ENCODE measurements around the gene TMEM163.

Gene TMEM163

DNA sequence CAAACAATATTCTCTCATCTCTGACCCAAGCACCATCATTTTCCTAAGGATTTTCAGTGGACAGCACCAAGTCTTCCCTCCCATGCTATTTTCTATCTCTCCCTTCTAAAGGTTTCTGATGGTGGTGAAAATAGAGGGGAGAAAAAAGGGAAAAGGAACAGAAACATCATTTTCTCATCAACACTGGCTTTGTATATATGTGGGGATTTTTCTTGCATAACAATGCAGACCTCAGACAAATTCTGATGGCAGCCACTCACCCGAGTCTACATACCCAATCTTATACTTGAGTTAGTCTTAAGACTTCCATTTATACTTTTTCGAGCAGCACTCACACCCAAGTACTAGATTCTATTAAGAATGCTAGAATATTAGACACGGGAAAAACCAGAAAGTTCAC lies 95.8 kb downstream of the TMEM163 start:
- TF ChIP-seq TEAD4 (IDR thresholded peaks at IDR 0.05) (no peak), FOXM1 (IDR thresholded peaks at IDR 0.05; ENCODE audit: borderline replicate concordance, low read depth) (no peak), USF1 (IDR thresholded peaks at IDR 0.05) (no peak), CEBPB (IDR thresholded peaks at IDR 0.05) (no peak), TCF12 (IDR thresholded peaks at IDR 0.05; ENCODE audit: low read depth) (no peak), EGR1 (IDR thresholded peaks at IDR 0.05) (no peak), REST (IDR thresholded peaks at IDR 0.05; ENCODE audit: low read depth) (no peak)

GRCh38 chr2:134621939-134622705 lies 96.7 kb downstream of the TMEM163 start:
- TF ChIP-seq FOXM1 (IDR thresholded peaks at IDR 0.05; ENCODE audit: borderline replicate concordance, low read depth) (no peak), REST (IDR thresholded peaks at IDR 0.05; ENCODE audit: low read depth) (no peak), TCF12 (IDR thresholded peaks at IDR 0.05; ENCODE audit: low read depth) (no peak), CREB1 (IDR thresholded peaks at IDR 0.05; ENCODE audit: low read depth) (no peak), CEBPB (IDR thresholded peaks at IDR 0.05) (no peak), TAF1 (IDR thresholded peaks at IDR 0.05; ENCODE audit: low read depth) (no peak), ZBTB7A (IDR thresholded peaks at IDR 0.05; ENCODE audit: low read depth) (no peak), USF1 (IDR thresholded peaks at IDR 0.05) (no peak), EGR1 (IDR thresholded peaks at IDR 0.05) (no peak), TEAD4 (IDR thresholded peaks at IDR 0.05) (no peak), NFIC (IDR thresholded peaks at IDR 0.05) (no peak), EP300 (IDR thresholded peaks at IDR 0.05; ENCODE audit: borderline replicate concordance) (no peak), RAD21 (IDR thresholded peaks at IDR 0.05; ENCODE audit: low read depth) (no peak), YY1 (IDR thresholded peaks at IDR 0.05; ENCODE audit: low read depth) (no peak)
- TF ChIP-seq, protein P1, sequence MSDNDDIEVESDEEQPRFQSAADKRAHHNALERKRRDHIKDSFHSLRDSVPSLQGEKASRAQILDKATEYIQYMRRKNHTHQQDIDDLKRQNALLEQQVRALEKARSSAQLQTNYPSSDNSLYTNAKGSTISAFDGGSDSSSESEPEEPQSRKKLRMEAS (IDR thresholded peaks at IDR 0.05) = no peak

DNA sequence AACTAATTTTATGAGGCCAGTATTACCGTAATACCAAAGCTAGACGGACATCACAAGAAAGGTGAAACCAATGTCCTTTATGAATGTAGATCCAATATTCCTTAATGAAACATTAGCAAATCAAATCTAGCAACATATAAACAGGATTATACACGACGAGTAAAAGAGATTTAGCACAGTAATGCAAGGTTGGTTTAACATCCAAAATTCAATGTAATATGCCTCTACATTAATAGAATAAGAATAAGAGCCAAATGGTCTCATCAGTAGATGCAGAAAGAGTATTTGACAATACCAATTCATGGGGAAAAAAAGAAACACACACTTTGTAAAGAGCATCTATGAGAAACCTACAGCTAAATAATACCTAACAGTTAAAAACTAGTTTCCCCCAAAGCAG lies 99.5 kb downstream of the TMEM163 start:
- TF ChIP-seq TCF12 (IDR thresholded peaks at IDR 0.05; ENCODE audit: low read depth) (no peak), USF1 (IDR thresholded peaks at IDR 0.05) (no peak), CEBPB (IDR thresholded peaks at IDR 0.05) (no peak), EP300 (IDR thresholded peaks at IDR 0.05; ENCODE audit: borderline replicate concordance) (no peak), TEAD4 (IDR thresholded peaks at IDR 0.05) (no peak), TAF1 (IDR thresholded peaks at IDR 0.05; ENCODE audit: low read depth) (no peak), REST (IDR thresholded peaks at IDR 0.05; ENCODE audit: low read depth) (no peak), RAD21 (IDR thresholded peaks at IDR 0.05; ENCODE audit: low read depth) (no peak), NFIC (IDR thresholded peaks at IDR 0.05) (no peak)

GRCh38 chr2:134615480-134615879 lies 103.3 kb downstream of the TMEM163 start:
- TF ChIP-seq CEBPB (IDR thresholded peaks at IDR 0.05) = 0 out of 2 replicates have a peak, but pooled peaks have one; percentile 29

DNA sequence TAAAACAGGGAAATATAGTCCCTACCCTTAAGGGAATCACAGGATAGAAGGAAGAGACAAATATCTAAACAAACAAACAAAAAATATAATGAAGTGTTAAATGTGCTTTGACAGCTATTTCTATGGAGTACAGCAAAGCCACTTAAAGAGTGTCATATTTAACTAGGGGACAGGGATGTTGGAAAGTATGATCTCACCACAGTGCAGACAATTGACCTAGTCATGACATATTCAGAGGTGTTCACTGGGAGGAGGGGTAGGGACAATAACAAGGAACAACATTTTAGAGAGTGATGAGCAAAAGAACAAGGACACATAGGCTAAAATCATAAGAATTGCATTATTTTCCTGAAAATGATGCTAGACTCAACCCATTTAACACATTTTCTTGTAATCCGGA lies 107.5 kb downstream of the TMEM163 start:
- TF ChIP-seq EP300 (IDR thresholded peaks at IDR 0.05; ENCODE audit: borderline replicate concordance) (no peak), RAD21 (IDR thresholded peaks at IDR 0.05; ENCODE audit: low read depth) (no peak)
- TF ChIP-seq, protein P1 (IDR thresholded peaks at IDR 0.05) = no peak
